Measurements from ENCODE around the gene FNDC3B.
A peak's percentile ranks its signal among the peaks of the same experiment; 100 is the strongest.

Gene FNDC3B

DNA sequence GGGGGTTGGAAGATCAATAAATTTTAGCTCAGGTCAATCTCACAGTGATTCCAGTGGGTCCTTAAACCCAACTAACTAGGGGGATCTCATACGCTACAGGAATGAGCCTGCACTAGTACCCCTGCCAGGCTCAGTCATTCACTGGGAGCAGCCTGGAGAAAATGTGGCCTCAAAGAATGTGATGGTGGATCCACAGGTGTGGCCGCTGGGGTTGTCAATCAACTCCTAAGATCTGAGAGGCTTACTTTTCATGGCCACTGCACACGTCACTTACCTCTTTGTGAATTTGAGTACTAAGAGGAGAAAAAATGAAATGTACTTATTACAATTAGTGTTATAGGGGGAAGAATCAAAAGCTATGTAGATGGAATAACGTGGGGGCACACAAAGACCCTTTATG lies 17.5 kb upstream of the FNDC3B start:
- H3K4me1 ChIP-seq (ENCODE audit: control insufficient read depth in 1 of 2, insufficient read depth in 1 of 2, low read depth in 1 of 2, low read length in 1 of 2): no peaks in the 10 kb centered on the region
- no peak overlapping the region for H3K27ac ChIP-seq
- no peaks in the 10 kb centered on the region for H3K36me3 ChIP-seq
- no peak for TF ChIP-seq CTCF (IDR thresholded peaks at IDR 0.05)
- H3K9me3 ChIP-seq: no peaks in the 10 kb centered on the region
- H3K4me3 ChIP-seq (ENCODE audit: low read depth in 1 of 2, low read length in 1 of 2): no peak overlapping the region
- no peaks in the 10 kb centered on the region for H3K27me3 ChIP-seq

- Histone ChIP-seq H3K27me3 (no peaks in the 10 kb centered on the region), H3K27ac (no peak overlapping the region), H3K4me1 (ENCODE audit: control insufficient read depth in 1 of 2, insufficient read depth in 1 of 2, low read depth in 1 of 2, low read length in 1 of 2) (peaks cover 0 to 4% of the 10 kb centered on the region in 2 experiments), H3K36me3 (no peaks in the 10 kb centered on the region), H3K9me3 (no peaks in the 10 kb centered on the region), H3K4me3 (ENCODE audit: low read depth in 1 of 2, low read length in 1 of 2) (no peak overlapping the region)
- TF ChIP-seq CTCF (IDR thresholded peaks at IDR 0.05): no peak
Observed at GRCh38 chr3:172023915-172024314, 15.5 kb upstream of the FNDC3B start.

DNA sequence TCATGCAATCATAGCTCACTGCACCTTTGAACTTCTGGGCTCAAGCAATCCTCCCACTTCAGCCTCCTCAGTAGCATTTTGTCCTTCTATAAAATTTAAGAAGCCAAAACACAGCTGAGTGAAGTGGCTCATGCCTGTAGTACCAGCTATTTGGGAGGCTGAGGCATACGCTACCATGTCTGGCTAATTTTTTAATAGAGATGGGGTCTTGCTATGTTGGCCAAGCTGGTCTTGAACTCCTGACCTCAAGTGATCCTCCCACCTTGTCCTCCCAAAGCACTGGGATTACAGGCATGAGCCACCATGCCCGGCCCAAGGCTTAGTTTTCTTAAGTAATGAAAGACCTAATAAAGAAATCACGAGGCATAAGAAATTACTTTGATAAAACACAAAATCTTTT lies 14.7 kb upstream of the FNDC3B start:
- H3K27me3 ChIP-seq: no peaks in the 10 kb centered on the region
- H3K4me1 ChIP-seq (ENCODE audit: control insufficient read depth in 1 of 2, insufficient read depth in 1 of 2, low read depth in 1 of 2, low read length in 1 of 2): peaks cover 4 to 11% of the 10 kb centered on the region in 2 experiments
- TF ChIP-seq CTCF (IDR thresholded peaks at IDR 0.05): no peak
- H3K9me3 ChIP-seq: no peaks in the 10 kb centered on the region
- H3K4me3 ChIP-seq (ENCODE audit: low read depth in 1 of 2, low read length in 1 of 2): no peak overlapping the region
- no peak overlapping the region for H3K27ac ChIP-seq
- no peaks in the 10 kb centered on the region for H3K36me3 ChIP-seq

GRCh38 chr3:172029425-172030098 lies 9.8 kb upstream of the FNDC3B start:
- Histone ChIP-seq H3K9me3 (no peaks in the 10 kb centered on the region), H3K27me3 (no peaks in the 10 kb centered on the region), H3K4me3 (ENCODE audit: low read depth in 1 of 2, low read length in 1 of 2) (no peak overlapping the region), H3K27ac (peak overlapping the region; percentile 65), H3K36me3 (no peaks in the 10 kb centered on the region), H3K4me1 (ENCODE audit: control insufficient read depth in 1 of 2, insufficient read depth in 1 of 2, low read depth in 1 of 2, low read length in 1 of 2) (peaks cover 14 to 23% of the 10 kb centered on the region in 2 experiments)
- TF ChIP-seq CTCF (IDR thresholded peaks at IDR 0.05): no peak

DNA sequence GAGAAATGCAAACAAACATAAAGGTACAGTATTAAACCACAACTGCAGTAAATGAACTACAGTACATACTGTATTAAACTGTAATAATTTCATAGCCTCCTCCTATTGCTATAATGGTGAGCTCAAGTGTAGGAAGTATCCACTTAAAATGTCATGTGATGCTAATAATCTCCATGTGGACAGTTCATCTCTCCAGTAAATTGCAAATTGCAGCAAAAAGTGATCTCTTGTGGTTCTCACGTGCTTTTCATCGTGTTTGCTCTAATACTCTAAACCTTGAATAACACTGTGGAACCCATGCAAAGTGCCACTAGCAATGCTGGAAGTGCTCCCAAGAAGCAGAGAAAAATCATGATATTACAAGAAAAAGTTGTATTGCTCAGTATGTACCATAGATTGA lies 9.2 kb upstream of the FNDC3B start:
- Histone ChIP-seq H3K27ac (peak overlapping the region; percentile 65), H3K36me3 (no peaks in the 10 kb centered on the region), H3K4me1 (ENCODE audit: control insufficient read depth in 1 of 2, insufficient read depth in 1 of 2, low read depth in 1 of 2, low read length in 1 of 2) (peaks cover 14 to 28% of the 10 kb centered on the region in 2 experiments), H3K9me3 (no peaks in the 10 kb centered on the region), H3K27me3 (no peaks in the 10 kb centered on the region), H3K4me3 (ENCODE audit: low read depth in 1 of 2, low read length in 1 of 2) (no peak overlapping the region)
- TF ChIP-seq CTCF (IDR thresholded peaks at IDR 0.05): no peak
